Psoas muscle (tissue), 8 donors: Measurements from ENCODE around the gene LEUTX. TPM values are rescaled to one million over a fixed set of nuclear protein-coding genes. Genes with fewer than 3 reads are reported as not detected.
A peak's percentile ranks its signal among the peaks of the same experiment; 100 is the strongest.
"Not testable (repeated sequence)": the region's sequence is repeated elsewhere in the genome, so short reads cannot be mapped to it uniquely, and the experiment has no call there.

Source experiments
- ATAC-seq, 4 donors: fragments of 200-7000 bp; cut with Tn5 transposase; one replicate each; pipeline ENCODE4 v1.9.1; 2020; ENCODE audit warnings: moderate library complexity in 3 of 4, mild to moderate bottlenecking in 2 of 4
- DNase-seq, 2 donors: peaks; one replicate each; pipeline ENCODE4 v3.0.0-alpha.2; 2020
- H3K27ac ChIP-seq: fragments of 200-600 bp; one replicate; pipeline ENCODE4 v1.8.0; 2022
- H3K27me3 ChIP-seq, 3 donors: fragments of 200-600 bp in 1 of 3; one replicate each; pipeline versions ENCODE4 v1.6.1 to v1.8.0; 2013 to 2022; ENCODE audit warnings: low read length in 2 of 3, mild to moderate bottlenecking in 2 of 3, moderate library complexity in 1 of 3; ENCODE audit not compliant: insufficient read depth in 3 of 3
- H3K36me3 ChIP-seq, 2 donors: fragments of 200-600 bp in 1 of 2; one replicate each; pipeline versions ENCODE4 v1.6.1 to v1.8.0; 2013 to 2022; ENCODE audit warnings: low read depth in 1 of 2, mild to moderate bottlenecking in 1 of 2, moderate library complexity in 1 of 2; ENCODE audit not compliant: insufficient read depth in 1 of 2
- H3K4me1 ChIP-seq: fragments of 200-600 bp; one replicate; pipeline ENCODE4 v1.8.0; 2022
- H3K4me3 ChIP-seq: fragments of 200-600 bp; one replicate; pipeline ENCODE4 v1.8.0; 2022; ENCODE audit warnings: mild to moderate bottlenecking
- H3K9me3 ChIP-seq: fragments of 200-600 bp; one replicate; pipeline ENCODE4 v1.8.0; 2022
- WGBS, 3 donors: extraction: QIAGEN DNeasy Blood & Tissue Kit; methylation state at CpG; one replicate each; pipeline versions ENCODE4 v1.1.6 to v1.1.7; 2013; 5-methylcytosine and 5-hydroxymethylcytosine counted together
- intact Hi-C, 2 donors: fragments of 100-400 bp; cut with DNase I; formaldehyde crosslinking; loops; one replicate each; pipeline versions ENCODE4 v1.11.0 to v1.14.2; 2022
- polyA plus RNA-seq, 3 donors: library from polyadenylated mRNA; stranded (reverse); fragments of 200-250 nt; gene quantifications; one replicate each; pipeline ENCODE4 v1.2.3, GENCODE V29; 2013
- total RNA-seq, 4 donors: library from RNA; stranded (reverse); fragmentation: NEBNext Ultra II Directional in 2 of 4; extraction: Animal tissue kit (Norgen Biotek cat#: 25700) in 2 of 4; gene quantifications; one replicate each; pipeline versions ENCODE4 v1.2.1 to v1.2.4, GENCODE V29; 2021 to 2023
- TF ChIP-seq, protein P1 (sequence below): fragments of 200-600 bp; IDR thresholded peaks from one replicate; pipeline ENCODE4 v1.8.0; 2022; ENCODE audit warnings: antibody characterized with exemption
- donor health status: healthy with polysubstance abuse.
- donor health status: DM: no; HTN: no; CAD: no; lungs with moderate emphysema.
- donor health status: Bipolar disorder and iron deficiency.
- donor health status: healthy.
- donor health status: DM: yes; HTN: yes; CAD: no.
- donor health status: DM: no; HTN: no; CAD: no.
- donor health status: DM: no; HTN: no; CAD: no.
- donor health status: DM: yes; HTN: yes; CAD: no.

The LEUTX gene
- total and polyA plus RNA-seq, 7 donors: not detected

GRCh38 chr19:39807846-39808364 is 29.3 kb downstream of the LEUTX start:
- Histone ChIP-seq H3K36me3 (no peaks in the 10 kb centered on the region), H3K27ac (no peak overlapping the region), H3K9me3 (peaks cover 11% of the 10 kb centered on the region), H3K4me1 (peaks cover 14% of the 10 kb centered on the region), H3K4me3 (no peak overlapping the region), H3K27me3 (no peaks in the 10 kb centered on the region)
- 79 to 85% (median 79%) methylated on average over 5 of the region's 5 CpGs for WGBS, 3 donors
- DNase-seq: no peak
- intact Hi-C loops: no loop called here
- no peak for ATAC-seq
- TF ChIP-seq, protein P1, sequence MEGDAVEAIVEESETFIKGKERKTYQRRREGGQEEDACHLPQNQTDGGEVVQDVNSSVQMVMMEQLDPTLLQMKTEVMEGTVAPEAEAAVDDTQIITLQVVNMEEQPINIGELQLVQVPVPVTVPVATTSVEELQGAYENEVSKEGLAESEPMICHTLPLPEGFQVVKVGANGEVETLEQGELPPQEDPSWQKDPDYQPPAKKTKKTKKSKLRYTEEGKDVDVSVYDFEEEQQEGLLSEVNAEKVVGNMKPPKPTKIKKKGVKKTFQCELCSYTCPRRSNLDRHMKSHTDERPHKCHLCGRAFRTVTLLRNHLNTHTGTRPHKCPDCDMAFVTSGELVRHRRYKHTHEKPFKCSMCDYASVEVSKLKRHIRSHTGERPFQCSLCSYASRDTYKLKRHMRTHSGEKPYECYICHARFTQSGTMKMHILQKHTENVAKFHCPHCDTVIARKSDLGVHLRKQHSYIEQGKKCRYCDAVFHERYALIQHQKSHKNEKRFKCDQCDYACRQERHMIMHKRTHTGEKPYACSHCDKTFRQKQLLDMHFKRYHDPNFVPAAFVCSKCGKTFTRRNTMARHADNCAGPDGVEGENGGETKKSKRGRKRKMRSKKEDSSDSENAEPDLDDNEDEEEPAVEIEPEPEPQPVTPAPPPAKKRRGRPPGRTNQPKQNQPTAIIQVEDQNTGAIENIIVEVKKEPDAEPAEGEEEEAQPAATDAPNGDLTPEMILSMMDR: no peak

- H3K27me3 ChIP-seq, H3K27ac ChIP-seq, H3K4me3 ChIP-seq, ATAC-seq, H3K36me3 ChIP-seq, intact Hi-C loops, DNase-seq: not testable (repeated sequence)
- WGBS, 3 donors: 69 to 87% (median 82%) methylated on average over 7 of the region's 7 CpGs
- Histone ChIP-seq H3K4me1 (peaks cover 15% of the 10 kb centered on the region), H3K9me3 (peaks cover 11% of the 10 kb centered on the region)
These were observed 30.0 kb downstream of the LEUTX start for GRCh38 chr19:39808688-39809087.

DNA sequence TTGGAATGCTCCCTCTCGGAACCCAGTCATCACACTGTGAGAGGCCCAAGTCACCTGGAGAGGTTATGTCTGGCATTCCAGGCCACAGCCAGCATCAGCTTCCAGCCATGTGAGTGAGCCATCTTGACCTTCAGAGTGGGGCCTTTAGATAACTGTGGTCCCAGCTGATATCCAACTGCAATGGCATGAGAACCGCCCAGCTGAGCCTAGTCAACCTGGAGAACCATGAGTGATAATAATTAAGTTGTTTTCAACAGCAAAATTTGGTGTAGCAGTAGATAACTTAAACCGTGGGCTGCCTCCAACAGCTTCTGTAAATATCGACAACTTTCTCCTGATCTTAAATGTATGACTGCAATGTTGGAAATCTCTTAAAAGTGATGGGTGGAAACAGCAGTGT is 30.7 kb downstream of the LEUTX start:
- intact Hi-C loops: no loop called here
- TF ChIP-seq, protein P1: no peak
- no peak for ATAC-seq
- DNase-seq: no peak
- H3K4me3 ChIP-seq: no peak overlapping the region
- peaks cover 19% of the 10 kb centered on the region for H3K4me1 ChIP-seq
- H3K27ac ChIP-seq: peak overlapping the region; percentile 5
- no peaks in the 10 kb centered on the region for H3K27me3 ChIP-seq
- no peaks in the 10 kb centered on the region for H3K36me3 ChIP-seq
- 82 to 89% (median 87%) methylated on average over 4 of the region's 4 CpGs for WGBS, 3 donors
- H3K9me3 ChIP-seq: peaks cover 11% of the 10 kb centered on the region

DNA sequence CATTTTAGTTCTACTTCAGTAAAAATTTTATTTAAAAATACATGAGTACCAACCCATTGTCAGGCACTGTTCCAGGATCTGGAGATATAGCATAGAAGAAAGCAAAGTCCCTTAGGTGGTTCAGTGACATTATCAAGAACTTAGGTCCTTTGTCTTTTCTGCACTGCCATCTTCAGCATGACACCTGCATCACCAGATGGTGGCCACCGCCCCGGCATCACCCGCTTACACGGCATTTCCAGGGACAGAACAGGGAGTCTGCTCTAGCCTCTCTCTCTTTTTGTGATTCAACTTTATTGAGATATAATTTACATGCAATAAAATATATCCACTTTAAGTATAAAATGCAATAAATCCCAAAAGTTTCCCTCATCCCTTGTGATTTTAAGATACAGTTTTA is 31.8 kb downstream of the LEUTX start:
- Histone ChIP-seq H3K4me1 (peaks cover 20% of the 10 kb centered on the region), H3K27me3 (no peaks in the 10 kb centered on the region), H3K9me3 (peaks cover 11% of the 10 kb centered on the region), H3K4me3 (no peak overlapping the region), H3K36me3 (no peaks in the 10 kb centered on the region), H3K27ac (no peak overlapping the region)
- WGBS, 3 donors: 77 to 82% (median 78%) methylated on average over 4 of the region's 4 CpGs
- TF ChIP-seq, protein P1: no peak
- DNase-seq (no peak), ATAC-seq (no peak)
- intact Hi-C loops: no loop called here

GRCh38 chr19:39811064-39811463 is 32.4 kb downstream of the LEUTX start:
- no peak for DNase-seq
- WGBS, 3 donors: 87 to 96% (median 91%) methylated on average over 4 of the region's 4 CpGs
- peaks cover 26% of the 10 kb centered on the region for H3K4me1 ChIP-seq
- no peaks in the 10 kb centered on the region for H3K27me3 ChIP-seq
- no peak for ATAC-seq
- intact Hi-C loops: no loop called here
- no peaks in the 10 kb centered on the region for H3K36me3 ChIP-seq
- H3K4me3 ChIP-seq: no peak overlapping the region
- no peak overlapping the region for H3K27ac ChIP-seq
- H3K9me3 ChIP-seq: peaks cover 11% of the 10 kb centered on the region
- TF ChIP-seq, protein P1: no peak
